ENCODE results near the gene ZNF738.
"Not testable (repeated sequence)": the region's sequence is repeated elsewhere in the genome, so short reads cannot be mapped to it uniquely, and the experiment has no call there.

ZNF738 gene

GRCh38 chr19:21344841-21345240 is 14.0 kb upstream of the ZNF738 start:
- not testable (repeated sequence) for H3K4me3 ChIP-seq (ENCODE audit: insufficient read depth in 1 of 2, low read depth in 1 of 2, low read length in 2 of 2)
- 69% methylated on average over 2 of the region's 2 CpGs for WGBS

GRCh38 chr19:21352830-21353229 is 6.0 kb upstream of the ZNF738 start:
- Histone ChIP-seq H3K36me3 (ENCODE audit: control insufficient read depth in 1 of 2, insufficient read depth in 2 of 2, low read depth in 1 of 2, low read length in 2 of 2) (no peaks in the 10 kb centered on the region), H4K8ac (ENCODE audit: low read length) (no peak overlapping the region), H2BK12ac (ENCODE audit: low read length in 2 of 2) (no peak overlapping the region), H3K4me2 (ENCODE audit: low read length, poor library complexity, severe bottlenecking) (no peak overlapping the region), H3K4me3 (ENCODE audit: insufficient read depth in 1 of 2, low read depth in 1 of 2, low read length in 2 of 2) (no peak overlapping the region), H3K23ac (ENCODE audit: low read length in 2 of 2) (no peak overlapping the region), H4K91ac (ENCODE audit: low read length) (no peak overlapping the region), H3K27ac (ENCODE audit: low read length, poor library complexity, severe bottlenecking) (no peak overlapping the region), H3K14ac (ENCODE audit: low read length in 2 of 2) (no peak overlapping the region), H3K27me3 (ENCODE audit: control insufficient read depth in 1 of 2, insufficient read depth in 1 of 2, low read length in 2 of 2) (no peaks in the 10 kb centered on the region), H3K18ac (ENCODE audit: low read depth in 1 of 2, low read length in 2 of 2) (no peak overlapping the region), H3K9ac (ENCODE audit: low read length) (no peak overlapping the region), H2BK120ac (ENCODE audit: low read depth, low read length) (no peak overlapping the region), H2AFZ (ENCODE audit: low read depth, low read length) (no peak overlapping the region), H2AK5ac (ENCODE audit: low read length, severe bottlenecking) (no peak overlapping the region), H2BK15ac (ENCODE audit: low read depth, poor library complexity, severe bottlenecking) (no peak overlapping the region), H3K79me1 (replicated peaks; ENCODE audit: low read length, poor library complexity, severe bottlenecking) (no peaks in the 10 kb centered on the region), H2BK5ac (ENCODE audit: low read depth, low read length, poor library complexity, severe bottlenecking) (no peak overlapping the region), H3K4me1 (ENCODE audit: control insufficient read depth, insufficient read depth, low read depth, low read length) (no peaks in the 10 kb centered on the region), H3K9me3 (ENCODE audit: control insufficient read depth, low read length) (peaks cover 16% of the 10 kb centered on the region), H3K4ac (ENCODE audit: low read depth in 1 of 2, low read length in 2 of 2) (no peak overlapping the region)
- DNase-seq, result no peak
- WGBS, result no CpG with 5 or more reads among the region's 2 CpGs

More at GRCh38 chr19:21344841-21345240, 14.0 kb upstream of the ZNF738 start:
- not testable (repeated sequence) for H2BK12ac ChIP-seq (ENCODE audit: low read length in 2 of 2); H3K27me3 ChIP-seq (ENCODE audit: control insufficient read depth in 1 of 2, insufficient read depth in 1 of 2, low read length in 2 of 2); H2AK5ac ChIP-seq (ENCODE audit: low read length, severe bottlenecking); DNase-seq; H3K27ac ChIP-seq (ENCODE audit: low read length, poor library complexity, severe bottlenecking); H3K36me3 ChIP-seq (ENCODE audit: control insufficient read depth in 1 of 2, insufficient read depth in 2 of 2, low read depth in 1 of 2, low read length in 2 of 2); H3K4me2 ChIP-seq (ENCODE audit: low read length, poor library complexity, severe bottlenecking); H4K91ac ChIP-seq (ENCODE audit: low read length); H3K79me1 ChIP-seq (replicated peaks; ENCODE audit: low read length, poor library complexity, severe bottlenecking); H3K23ac ChIP-seq (ENCODE audit: low read length in 2 of 2); H3K18ac ChIP-seq (ENCODE audit: low read depth in 1 of 2, low read length in 2 of 2); H3K9ac ChIP-seq (ENCODE audit: low read length); H2AFZ ChIP-seq (ENCODE audit: low read depth, low read length); H3K4me1 ChIP-seq (ENCODE audit: control insufficient read depth, insufficient read depth, low read depth, low read length); H3K4ac ChIP-seq (ENCODE audit: low read depth in 1 of 2, low read length in 2 of 2); H2BK15ac ChIP-seq (ENCODE audit: low read depth, poor library complexity, severe bottlenecking); H3K14ac ChIP-seq (ENCODE audit: low read length in 2 of 2); H4K8ac ChIP-seq (ENCODE audit: low read length); H2BK5ac ChIP-seq (ENCODE audit: low read depth, low read length, poor library complexity, severe bottlenecking); H2BK120ac ChIP-seq (ENCODE audit: low read depth, low read length)
- H3K9me3 ChIP-seq (ENCODE audit: control insufficient read depth, low read length), result peaks cover 20% of the 10 kb centered on the region

GRCh38 chr19:21362291-21362690 is 3.5 kb downstream of the ZNF738 start:
- Histone ChIP-seq H3K18ac (ENCODE audit: low read depth in 1 of 2, low read length in 2 of 2) (no peak overlapping the region), H3K14ac (ENCODE audit: low read length in 2 of 2) (no peak overlapping the region), H3K36me3 (ENCODE audit: control insufficient read depth in 1 of 2, insufficient read depth in 2 of 2, low read depth in 1 of 2, low read length in 2 of 2) (peaks cover 32 to 34% of the 10 kb centered on the region in 2 experiments), H2AFZ (ENCODE audit: low read depth, low read length) (no peak overlapping the region), H3K4me1 (ENCODE audit: control insufficient read depth, insufficient read depth, low read depth, low read length) (no peaks in the 10 kb centered on the region), H3K9me3 (ENCODE audit: control insufficient read depth, low read length) (peaks cover 34% of the 10 kb centered on the region), H3K9ac (ENCODE audit: low read length) (no peak overlapping the region), H2BK12ac (ENCODE audit: low read length in 2 of 2) (no peak overlapping the region), H2BK15ac (ENCODE audit: low read depth, poor library complexity, severe bottlenecking) (no peak overlapping the region), H3K27ac (ENCODE audit: low read length, poor library complexity, severe bottlenecking) (no peak overlapping the region), H3K79me1 (replicated peaks; ENCODE audit: low read length, poor library complexity, severe bottlenecking) (peaks cover 16% of the 10 kb centered on the region), H3K27me3 (ENCODE audit: control insufficient read depth in 1 of 2, insufficient read depth in 1 of 2, low read length in 2 of 2) (no peaks in the 10 kb centered on the region), H4K91ac (ENCODE audit: low read length) (no peak overlapping the region), H3K4me2 (ENCODE audit: low read length, poor library complexity, severe bottlenecking) (no peak overlapping the region), H3K23ac (ENCODE audit: low read length in 2 of 2) (no peak overlapping the region), H2AK5ac (ENCODE audit: low read length, severe bottlenecking) (no peak overlapping the region), H3K4me3 (ENCODE audit: insufficient read depth in 1 of 2, low read depth in 1 of 2, low read length in 2 of 2) (no peak overlapping the region), H2BK120ac (ENCODE audit: low read depth, low read length) (no peak overlapping the region), H2BK5ac (ENCODE audit: low read depth, low read length, poor library complexity, severe bottlenecking) (no peak overlapping the region), H4K8ac (ENCODE audit: low read length) (no peak overlapping the region), H3K4ac (ENCODE audit: low read depth in 1 of 2, low read length in 2 of 2) (no peak overlapping the region)
- 96% methylated on average over 2 of the region's 3 CpGs for WGBS
- DNase-seq, result no peak

GRCh38 chr19:21383980-21384582 is 25.3 kb downstream of the ZNF738 start:
- H3K79me1 ChIP-seq (replicated peaks; ENCODE audit: low read length, poor library complexity, severe bottlenecking), result no peaks in the 10 kb centered on the region
- peaks cover 85% of the 10 kb centered on the region for H3K9me3 ChIP-seq (ENCODE audit: control insufficient read depth, low read length)
- no peak overlapping the region for H2BK15ac ChIP-seq (ENCODE audit: low read depth, poor library complexity, severe bottlenecking)
- H3K18ac ChIP-seq (ENCODE audit: low read depth in 1 of 2, low read length in 2 of 2), result no peak overlapping the region
- H3K36me3 ChIP-seq (ENCODE audit: control insufficient read depth in 1 of 2, insufficient read depth in 2 of 2, low read depth in 1 of 2, low read length in 2 of 2), result peaks cover 8% of the 10 kb centered on the region in 2 experiments
- no peak for DNase-seq
- no peaks in the 10 kb centered on the region for H3K27me3 ChIP-seq (ENCODE audit: control insufficient read depth in 1 of 2, insufficient read depth in 1 of 2, low read length in 2 of 2)
- no peak overlapping the region for H3K23ac ChIP-seq (ENCODE audit: low read length in 2 of 2)
- H3K4me1 ChIP-seq (ENCODE audit: control insufficient read depth, insufficient read depth, low read depth, low read length), result no peaks in the 10 kb centered on the region
- no peak overlapping the region for H4K8ac ChIP-seq (ENCODE audit: low read length)
- no peak overlapping the region for H2BK12ac ChIP-seq (ENCODE audit: low read length in 2 of 2)
- H3K4me2 ChIP-seq (ENCODE audit: low read length, poor library complexity, severe bottlenecking), result no peak overlapping the region
- no peak overlapping the region for H2AFZ ChIP-seq (ENCODE audit: low read depth, low read length)
- H3K27ac ChIP-seq (ENCODE audit: low read length, poor library complexity, severe bottlenecking), result no peak overlapping the region
- no peak overlapping the region for H2AK5ac ChIP-seq (ENCODE audit: low read length, severe bottlenecking)
- no peak overlapping the region for H4K91ac ChIP-seq (ENCODE audit: low read length)
- no peak overlapping the region for H2BK5ac ChIP-seq (ENCODE audit: low read depth, low read length, poor library complexity, severe bottlenecking)
- H3K14ac ChIP-seq (ENCODE audit: low read length in 2 of 2), result no peak overlapping the region
- WGBS, result 100% methylated on average over 1 of the region's 4 CpGs
- no peak overlapping the region for H3K4me3 ChIP-seq (ENCODE audit: insufficient read depth in 1 of 2, low read depth in 1 of 2, low read length in 2 of 2)
- H3K9ac ChIP-seq (ENCODE audit: low read length), result no peak overlapping the region
- H2BK120ac ChIP-seq (ENCODE audit: low read depth, low read length), result no peak overlapping the region
- H3K4ac ChIP-seq (ENCODE audit: low read depth in 1 of 2, low read length in 2 of 2), result no peak overlapping the region

Data from mesenchymal stem cell (in vitro differentiated cells and primary cell).